IMR-90 (cell line): ENCODE measurements around the gene DIO1. TPM values are rescaled to one million over a fixed set of nuclear protein-coding genes. Genes with fewer than 3 reads are reported as not detected.
"Not testable (repeated sequence)": the region's sequence is repeated elsewhere in the genome, so short reads cannot be mapped to it uniquely, and the experiment has no call there.

Experiments
- ATAC-seq: fragments of 200-7000 bp; cut with Tn5 transposase; 2 replicates; pipeline ENCODE4 v1.9.1; 2020; ENCODE audit warnings: low read depth, mild to moderate bottlenecking, moderate library complexity
- BruUV-seq: library from RNA; stranded (reverse); fragments of 400-500 nt; replicated peaks from 2 replicates; lab custom pipeline; 2021; lab: Mats Ljungman, UMichigan
- CTCF ChIA-PET: fragments of 300-600 bp; formaldehyde crosslinking; extraction: SDS; loops from one replicate; lab custom pipeline; 2021; ENCODE audit warnings: antibody characterized with exemption; lab: Yijun Ruan, JAX
- POLR2A ChIA-PET: fragments of 300-600 bp; sonication (Branson Sonifier 250); formaldehyde crosslinking; loops from one replicate; lab custom pipeline; 2022; ENCODE audit warnings: antibody characterized with exemption; ENCODE audit not compliant: unreplicated experiment; lab: Charles Lee
- DNase-seq: peaks from one replicate; pipeline ENCODE4 v3.0.0; 2013
- H2AFZ ChIP-seq: replicated peaks from 2 replicates; pipeline ENCODE3; 2013; ENCODE audit warnings: low read length, mild to moderate bottlenecking; ENCODE audit not compliant: poor library complexity
- H2AK5ac ChIP-seq: 2 replicates; pipeline ENCODE4 v1.6.1; 2013; ENCODE audit warnings: low read depth, low read length, inconsistent platforms
- H2AK9ac ChIP-seq: replicated peaks from 2 replicates; pipeline ENCODE3; 2013; ENCODE audit warnings: mild to moderate bottlenecking, low read depth, low read length, moderate library complexity; ENCODE audit not compliant: poor library complexity
- H2BK120ac ChIP-seq: 2 replicates; pipeline ENCODE4 v1.6.1; 2013; ENCODE audit warnings: low read depth, low read length, inconsistent platforms
- H2BK15ac ChIP-seq: 3 replicates; pipeline ENCODE4 v1.6.1; 2013; ENCODE audit warnings: low read depth, low read length, inconsistent platforms
- H2BK20ac ChIP-seq: 2 replicates; pipeline ENCODE4 v1.6.1; 2013; ENCODE audit warnings: low read depth, mild to moderate bottlenecking, inconsistent platforms, low read length, moderate library complexity
- H2BK5ac ChIP-seq: 2 replicates; pipeline ENCODE4 v1.6.1; 2013; ENCODE audit warnings: mild to moderate bottlenecking, low read depth, low read length, inconsistent platforms; ENCODE audit not compliant: poor library complexity, severe bottlenecking
- H3K14ac ChIP-seq: replicated peaks from 2 replicates; pipeline ENCODE4 v1.6.1; 2013; ENCODE audit warnings: low read depth, low read length, inconsistent platforms
- H3K18ac ChIP-seq: 2 replicates; pipeline ENCODE4 v1.6.1; 2013; ENCODE audit warnings: low read depth, low read length, control low read depth
- H3K23ac ChIP-seq: 2 replicates; pipeline ENCODE4 v1.6.1; 2013; ENCODE audit warnings: low read depth, low read length, inconsistent platforms
- H3K27ac ChIP-seq: 2 replicates; pipeline ENCODE4 v1.5.1; 2013; ENCODE audit warnings: mild to moderate bottlenecking, control low read depth, low read length; ENCODE audit not compliant: insufficient read depth
- H3K27me3 ChIP-seq: 2 replicates; pipeline ENCODE4 v1.6.1; 2013; ENCODE audit warnings: low read length; ENCODE audit not compliant: control insufficient read depth, insufficient read depth
- H3K36me3 ChIP-seq: 2 replicates; pipeline ENCODE4 v1.6.1; 2013; ENCODE audit warnings: low read length, mixed read lengths; ENCODE audit not compliant: control insufficient read depth, insufficient read depth
- H3K4ac ChIP-seq: 2 replicates; pipeline ENCODE4 v1.6.1; 2013; ENCODE audit warnings: low read depth, low read length, inconsistent platforms
- H3K4me1 ChIP-seq: 2 replicates; pipeline ENCODE4 v1.6.1; 2013; ENCODE audit warnings: low read length, mixed read lengths; ENCODE audit not compliant: control insufficient read depth, insufficient read depth
- H3K4me2 ChIP-seq: 2 replicates; pipeline ENCODE4 v1.6.1; 2013; ENCODE audit warnings: low read depth, mild to moderate bottlenecking, control low read depth, low read length, moderate library complexity
- H3K4me3 ChIP-seq: 2 replicates; pipeline ENCODE4 v1.5.1; 2013; ENCODE audit warnings: low read depth, mild to moderate bottlenecking, control low read depth, low read length, moderate library complexity; ENCODE audit not compliant: insufficient read depth
- H3K56ac ChIP-seq: 2 replicates; pipeline ENCODE4 v1.6.1; 2013; ENCODE audit warnings: low read length, inconsistent platforms; ENCODE audit not compliant: insufficient read depth; ENCODE audit errors: extremely low read depth
- H3K79me1 ChIP-seq, 2 experiments: 2 replicates each; pipeline ENCODE4 v1.6.1; 2013; ENCODE audit warnings: low read length in 2 of 2, inconsistent platforms in 1 of 2, low read depth in 1 of 2
- H3K9ac ChIP-seq: 2 replicates; pipeline ENCODE4 v1.6.1; 2013; ENCODE audit warnings: low read depth, low read length, control low read depth
- H3K9me1 ChIP-seq: 2 replicates; pipeline ENCODE4 v1.6.1; 2013; ENCODE audit warnings: low read length, inconsistent platforms; ENCODE audit not compliant: insufficient read depth
- H3K9me3 ChIP-seq: 2 replicates; pipeline ENCODE4 v1.6.1; 2013; ENCODE audit warnings: low read length; ENCODE audit not compliant: control insufficient read depth, insufficient read depth
- H4K20me1 ChIP-seq: 2 replicates; pipeline ENCODE4 v1.6.1; 2013; ENCODE audit warnings: low read length, inconsistent platforms; ENCODE audit not compliant: insufficient read depth
- H4K5ac ChIP-seq: 2 replicates; pipeline ENCODE4 v1.6.1; 2013; ENCODE audit warnings: mild to moderate bottlenecking, low read depth, low read length, control low read depth
- H4K8ac ChIP-seq, 2 experiments: 2 replicates each; pipeline ENCODE4 v1.6.1; 2013; ENCODE audit warnings: low read depth in 2 of 2, low read length in 2 of 2, control low read depth in 1 of 2, inconsistent platforms in 1 of 2
- H4K91ac ChIP-seq: 2 replicates; pipeline ENCODE4 v1.6.1; 2013; ENCODE audit warnings: low read depth, low read length, inconsistent platforms; ENCODE audit not compliant: insufficient read depth
- WGBS, 2 experiments: methylation state at CpG; one replicate each; pipeline versions ENCODE4 v1.1.5 to v1.1.7; 2013; ENCODE audit warnings: missing lambda C conversion rate in 2 of 2; ENCODE audit not compliant: insufficient read length in 1 of 2; ENCODE audit errors: extremely low coverage in 2 of 2; 5-methylcytosine and 5-hydroxymethylcytosine counted together
- dilution Hi-C: fragments of 300-500 bp; cut with HindIII; formaldehyde crosslinking; loops from one replicate; pipeline ENCODE4 v1.14.3; 2018; ENCODE audit warnings: low sequenced_read_pairs; ENCODE audit not compliant: unreplicated experiment
- in situ Hi-C: fragments of 300-500 bp; cut with MboI; formaldehyde crosslinking; loops from 3 replicates; pipeline ENCODE4 v1.14.3; 2019; ENCODE audit warnings: low sequenced_read_pairs, inconsistent platforms, mixed read lengths
- intact Hi-C: fragments of 100-400 bp; cut with micrococcal nuclease; formaldehyde crosslinking; loops from 2 replicates; pipeline ENCODE4 v1.10.0; 2022
- polyA plus RNA-seq, 3 experiments: library from polyadenylated mRNA; depleted of rRNA; stranded (reverse); fragments of >200 nt; gene quantifications; 2 replicates each; pipeline ENCODE4 v1.2.3, GENCODE V29; 2012; ENCODE audit warnings: low replicate concordance in 1 of 3
- total RNA-seq: library from RNA; depleted of rRNA; stranded (reverse); fragments of >200 nt; gene quantifications from 2 replicates; pipeline ENCODE4 v1.2.3, GENCODE V29; 2012

Gene DIO1
- total and polyA plus RNA-seq, 2 of the 4 experiments (the other 2 are of a cell fraction): not detected

GRCh38 chr1:53875150-53875549 lies 18.8 kb upstream of the DIO1 start:
- H3K27ac ChIP-seq, H2AFZ ChIP-seq, H4K20me1 ChIP-seq, CTCF ChIA-PET, H3K9ac ChIP-seq, H3K18ac ChIP-seq, dilution Hi-C loops, H3K14ac ChIP-seq, BruUV-seq, DNase-seq, POLR2A ChIA-PET, H3K56ac ChIP-seq, H3K9me1 ChIP-seq, H2BK120ac ChIP-seq, H3K4me1 ChIP-seq, H2BK15ac ChIP-seq, H2BK20ac ChIP-seq, H2BK5ac ChIP-seq, ATAC-seq, H3K23ac ChIP-seq, H3K27me3 ChIP-seq, H3K4ac ChIP-seq, H3K4me3 ChIP-seq, in situ Hi-C loops, H2AK9ac ChIP-seq, H4K8ac ChIP-seq, H3K79me1 ChIP-seq, H4K5ac ChIP-seq, H4K91ac ChIP-seq, H3K4me2 ChIP-seq, H2AK5ac ChIP-seq, H3K9me3 ChIP-seq: not testable (repeated sequence)
- intact Hi-C loops: loop anchor here (5.0 kb wide), 2 partner anchors 177 to 612 kb away; partner anchors contain the start of genes TCEANC2 and TMEM59
- peaks cover 18% of the 10 kb centered on the region for H3K36me3 ChIP-seq
- WGBS, 2 experiments: 84% methylated on average over 2 of the region's 2 CpGs; no CpG with 5 or more reads in 1 of the 2 experiments
